HG02973 (cell line): Measurements from ENCODE around the gene EFCAB6.

Experiments
- ATAC-seq: cut with Tn5 transposase; IDR thresholded peaks from one replicate; pipeline ENCODE4 v1.9.1; 2021; ENCODE audit warnings: moderate library complexity; ENCODE audit not compliant: unreplicated experiment

Gene EFCAB6

DNA sequence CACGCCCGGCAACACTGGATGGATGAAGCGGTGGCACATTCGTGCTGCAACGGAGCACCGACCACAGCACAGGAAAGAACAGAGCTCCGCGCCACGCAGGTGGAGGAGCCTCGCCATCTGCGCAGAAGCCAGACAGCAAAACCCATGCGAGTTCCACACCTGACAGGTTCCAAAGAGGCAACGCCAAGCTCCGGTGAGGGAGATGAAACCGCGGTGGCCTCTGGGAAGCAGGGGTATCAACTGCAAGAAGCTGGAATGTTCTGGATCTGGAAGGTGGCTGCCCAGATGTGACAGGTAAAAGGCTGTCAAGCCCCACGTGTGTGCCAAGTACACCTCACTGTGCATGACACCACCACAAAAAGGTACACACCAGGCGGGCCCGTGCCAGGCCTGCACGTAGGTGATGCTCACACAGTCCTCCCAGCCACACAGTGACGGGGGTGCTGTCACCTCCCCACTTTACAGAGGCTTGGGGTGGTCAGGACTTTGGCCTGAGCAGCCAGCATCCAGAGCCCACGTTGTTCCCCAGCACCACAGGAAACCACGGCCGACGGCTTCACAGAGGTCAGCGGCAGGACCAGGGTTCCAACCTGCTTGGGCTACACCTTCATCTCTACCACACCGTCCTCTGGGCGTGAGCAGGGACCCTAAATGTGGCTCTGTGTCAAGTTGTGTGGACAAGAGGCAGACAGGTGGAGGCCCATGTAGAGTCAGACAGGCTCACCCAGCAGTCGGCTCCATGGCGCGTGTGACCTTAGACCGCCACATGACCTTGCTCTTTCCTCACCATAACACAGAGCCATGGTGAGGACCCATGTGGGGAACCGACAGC, 19.7 kb upstream of the EFCAB6 start:
- no peak for ATAC-seq

DNA sequence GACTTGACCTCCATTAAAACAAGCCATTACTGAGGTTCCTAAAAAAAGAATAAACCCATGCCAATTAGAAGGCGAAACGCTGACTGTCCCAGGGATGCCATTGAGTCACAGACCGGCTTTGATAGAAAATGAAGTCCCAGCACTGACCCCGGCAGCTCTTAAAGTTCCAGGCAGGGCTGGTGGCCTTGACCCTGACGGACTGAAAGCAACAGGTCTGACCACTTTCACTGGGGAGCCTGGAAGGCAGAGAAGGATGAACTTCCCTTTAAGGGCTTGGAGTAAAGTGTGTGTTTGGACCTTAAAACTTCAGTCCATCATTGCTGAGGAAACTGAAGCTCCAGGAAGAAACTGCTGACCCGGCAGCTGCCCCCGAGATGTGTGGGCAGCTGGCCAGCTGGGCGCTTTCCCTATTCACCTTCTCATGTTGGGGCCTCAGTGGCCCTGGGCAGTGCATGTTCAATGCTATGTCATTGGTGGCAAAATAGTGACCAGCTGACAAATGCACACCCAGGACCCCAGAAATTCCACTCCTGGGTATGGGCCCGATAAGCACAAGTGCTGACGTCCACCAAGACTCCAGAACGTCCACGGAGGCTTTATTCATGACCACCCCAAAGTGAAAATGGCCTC, 18.9 kb upstream of the EFCAB6 start:
- ATAC-seq, result no peak

DNA sequence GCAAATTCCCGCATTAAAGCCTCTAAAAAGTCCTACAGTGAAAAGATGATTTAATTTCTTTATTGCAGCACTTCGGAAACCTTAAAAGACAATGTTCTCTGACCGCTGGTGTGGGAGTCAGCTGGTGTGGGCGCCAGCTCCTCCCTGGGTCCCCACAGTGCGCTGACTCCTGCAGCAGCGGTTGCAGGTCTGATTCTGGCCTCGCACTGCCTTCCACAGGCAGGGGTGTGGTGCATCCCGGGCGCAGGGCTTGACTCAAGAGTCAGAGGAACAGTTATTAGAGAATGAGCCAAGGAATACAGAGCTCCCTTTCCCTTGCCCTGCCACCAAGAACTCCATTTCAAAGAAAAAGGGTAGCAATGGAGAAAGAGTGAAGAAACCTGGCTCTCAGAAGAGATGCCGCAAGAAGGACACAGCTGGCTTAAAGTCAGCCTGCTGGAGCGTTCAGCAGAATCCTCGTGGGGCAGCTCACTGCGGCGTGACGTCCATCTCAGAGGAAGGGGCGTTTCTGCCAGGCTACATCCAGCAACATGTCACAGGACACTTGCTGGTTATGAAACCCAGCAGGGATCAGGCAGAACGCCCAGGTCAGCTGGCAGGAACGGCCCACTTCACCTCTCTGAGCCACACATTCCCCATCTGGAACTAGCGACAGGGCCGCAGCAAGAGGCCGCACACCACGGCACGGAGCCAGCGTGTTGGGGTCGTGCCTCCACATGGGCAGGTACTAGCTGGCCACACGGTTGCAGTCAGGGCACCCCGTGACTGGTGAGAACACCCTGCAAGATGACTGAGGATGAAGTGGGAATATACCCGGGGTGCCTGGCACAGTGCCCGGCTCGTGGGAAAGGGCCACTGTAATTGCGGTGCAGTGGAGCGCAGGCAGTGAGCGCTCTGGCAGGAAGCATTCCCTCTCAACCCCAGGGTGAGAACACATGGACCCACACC, 18.1 kb upstream of the EFCAB6 start:
- no peak for ATAC-seq

DNA sequence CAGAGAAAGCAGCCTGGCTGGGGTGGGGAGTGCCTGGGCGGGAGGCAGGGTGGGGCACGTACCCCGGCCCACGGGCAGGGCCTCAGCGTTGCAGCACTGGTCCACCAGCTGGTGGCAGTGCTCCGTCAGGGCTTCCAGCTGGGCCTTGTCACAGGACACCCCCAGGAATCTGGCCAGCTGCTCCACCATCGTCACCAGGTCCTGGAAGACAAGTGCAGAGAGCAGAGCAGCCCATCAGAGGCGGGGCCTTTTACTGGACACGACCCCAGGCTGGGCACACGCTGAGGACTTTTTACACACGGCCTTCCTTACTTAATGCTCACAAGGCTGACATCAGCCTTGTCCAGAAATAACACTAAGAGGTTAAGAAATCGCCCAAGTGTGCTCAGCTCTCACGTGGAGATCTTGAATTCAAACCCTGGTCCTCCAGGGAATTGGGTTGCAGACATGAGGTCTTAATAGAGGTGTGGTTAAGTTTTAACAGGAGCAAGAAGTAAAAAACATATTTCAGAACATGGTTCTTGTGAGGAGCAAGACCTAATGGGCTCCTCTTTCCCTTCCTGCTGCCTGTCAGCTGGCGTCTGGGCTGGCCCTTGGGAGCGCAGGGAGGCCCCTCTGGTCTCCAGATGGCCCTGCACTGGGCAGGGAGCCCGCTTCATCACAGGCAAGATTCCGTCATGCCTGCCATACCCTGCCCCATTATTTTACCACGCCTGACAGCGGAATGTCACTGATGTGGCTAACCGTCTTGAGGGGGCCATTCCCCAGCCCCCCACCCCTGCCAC, 17.1 kb upstream of the EFCAB6 start:
- ATAC-seq, result no peak

DNA sequence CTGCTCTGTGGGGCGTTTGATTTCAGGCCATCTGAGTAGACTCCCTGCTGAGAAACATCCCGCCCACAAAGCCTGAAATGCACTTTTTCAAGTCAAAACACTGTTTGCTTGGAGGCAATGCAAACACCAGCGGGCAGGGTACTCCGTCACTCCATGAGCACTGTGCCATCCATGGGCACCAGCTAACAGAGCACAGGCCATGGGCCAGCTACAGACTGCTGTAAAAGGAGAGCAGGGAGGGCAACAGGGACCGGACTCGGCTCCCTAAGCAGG, 16.6 kb upstream of the EFCAB6 start:
- ATAC-seq, result no peak

DNA sequence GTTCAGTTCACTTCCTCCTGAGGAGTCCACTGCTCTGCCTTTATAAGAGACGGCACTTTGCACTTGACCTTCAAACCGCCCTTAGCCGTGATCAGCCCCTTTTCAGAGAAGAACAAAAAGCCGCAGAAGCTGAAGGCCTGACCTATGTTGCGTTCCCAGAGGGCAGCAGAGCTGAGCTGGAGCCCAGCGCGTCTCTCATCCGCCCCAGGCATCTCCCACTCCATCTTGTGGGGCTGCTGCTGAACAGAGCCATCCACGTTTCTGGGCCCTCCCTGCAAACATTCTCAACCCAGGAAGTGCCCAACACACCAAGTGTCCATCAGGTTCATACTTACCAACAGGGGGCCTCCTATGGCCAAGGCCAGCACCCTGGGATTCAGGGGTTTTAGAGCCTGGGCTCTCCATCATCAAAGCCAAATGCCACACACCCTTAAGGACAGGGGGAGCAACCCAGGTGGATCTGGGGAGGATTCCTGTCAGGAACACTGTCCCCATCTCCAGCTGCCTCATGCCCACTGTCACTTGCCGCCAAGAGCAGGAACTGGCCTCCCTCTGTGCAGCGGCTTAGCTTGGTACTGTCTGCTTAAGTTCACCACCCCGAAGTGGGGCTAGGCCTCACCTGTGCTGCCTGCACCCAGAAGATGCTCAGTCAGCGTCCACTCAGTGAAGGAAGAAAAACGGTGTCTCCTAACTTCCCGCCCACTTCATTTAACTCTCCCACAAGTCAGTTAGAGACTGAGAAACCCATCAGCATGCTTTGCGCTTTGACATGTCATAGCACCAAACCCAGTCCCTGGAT, 16.0 kb upstream of the EFCAB6 start:
- no peak for ATAC-seq

DNA sequence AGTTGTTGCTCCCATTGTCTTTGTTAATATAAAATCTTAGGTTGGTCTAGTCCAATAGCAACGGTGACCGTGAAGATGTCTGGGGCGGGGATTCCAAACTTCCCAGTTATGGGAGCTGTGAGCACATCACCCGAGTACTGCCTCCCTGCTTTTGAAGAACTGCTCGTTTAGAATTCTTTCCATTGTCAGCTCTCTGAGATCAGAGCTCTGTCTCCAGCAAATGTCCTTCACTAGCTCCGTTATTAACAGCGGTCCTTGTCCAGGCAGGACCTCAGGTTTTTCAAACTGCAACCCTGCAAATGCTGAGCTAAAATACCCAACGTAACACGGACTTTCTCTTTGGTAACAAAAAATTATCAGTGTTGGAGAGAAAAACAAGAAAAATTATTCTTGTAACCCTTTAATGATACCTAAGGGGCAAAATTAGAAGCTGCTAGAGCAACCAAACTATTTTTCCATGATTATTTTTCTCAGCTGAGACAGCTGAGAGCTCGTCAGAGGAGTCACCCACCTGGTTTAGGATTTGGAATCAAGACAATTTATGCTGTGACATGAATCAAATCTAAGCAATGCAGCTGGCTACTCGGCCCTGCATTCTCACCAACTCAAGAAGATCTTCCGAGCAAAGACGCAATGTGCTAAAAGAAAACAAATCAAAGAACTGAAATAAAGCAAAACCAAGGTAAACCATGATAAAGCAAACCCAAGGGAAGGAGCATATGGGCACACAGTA, 15.1 kb upstream of the EFCAB6 start:
- ATAC-seq, result no peak

DNA sequence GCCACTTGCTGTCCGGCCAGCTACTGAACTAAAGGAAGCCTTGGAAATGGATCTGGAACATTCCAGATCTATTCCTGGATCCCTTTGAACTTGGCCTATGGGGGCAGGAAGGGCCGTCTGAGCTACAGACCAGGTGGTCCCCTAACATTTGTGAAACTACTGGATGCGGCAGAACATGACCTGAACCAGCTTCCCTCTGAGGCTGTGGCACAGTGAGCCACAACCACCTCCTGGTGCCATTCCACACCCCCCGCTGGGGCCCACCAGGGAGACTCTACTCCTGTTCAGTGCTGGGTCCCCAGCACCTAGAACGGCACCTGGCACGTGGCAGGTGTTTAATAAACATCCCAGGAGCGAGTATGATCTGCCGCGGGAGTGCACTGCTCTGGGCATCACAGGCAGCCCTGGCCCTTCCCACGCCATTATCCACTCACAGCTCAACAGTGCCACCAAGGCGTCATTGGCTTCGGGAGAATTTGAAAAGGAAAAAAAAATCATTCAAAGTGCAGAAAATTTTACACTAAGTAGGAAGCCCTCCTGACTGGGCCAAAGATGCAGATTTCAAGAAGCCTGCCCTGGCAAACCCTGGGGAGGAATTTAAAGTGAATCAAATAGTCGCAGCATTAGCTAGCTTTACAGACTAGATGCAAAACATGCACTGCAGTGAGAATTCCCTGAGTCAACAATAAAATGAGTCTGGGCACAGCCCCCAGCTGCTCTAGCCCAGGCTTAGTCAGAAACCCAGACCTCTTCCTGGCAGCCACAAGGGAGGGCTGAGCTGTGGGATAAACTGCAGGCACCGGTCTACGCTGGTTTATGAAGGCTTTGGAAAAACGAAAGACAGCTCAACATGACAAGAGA, 14.3 kb upstream of the EFCAB6 start:
- ATAC-seq, result no peak

DNA sequence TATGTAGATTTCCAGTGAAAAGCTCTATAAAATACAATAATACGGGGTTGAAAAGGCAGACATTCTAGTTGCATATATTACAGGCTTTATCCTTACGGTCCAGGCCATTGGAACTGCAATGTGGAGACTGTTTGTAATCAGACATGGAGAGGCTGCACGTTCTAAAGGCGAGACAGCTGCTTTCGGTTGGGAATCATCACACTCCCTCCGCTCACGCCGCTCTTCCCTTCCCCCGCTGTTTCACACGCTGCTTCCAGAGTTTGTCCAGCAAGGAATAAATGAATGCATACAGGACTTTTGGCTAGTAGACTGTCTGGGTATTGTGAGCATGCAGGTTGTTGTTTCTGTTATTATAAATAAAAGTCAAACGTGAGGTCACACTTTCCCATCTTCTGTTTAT, 13.5 kb upstream of the EFCAB6 start:
- no peak for ATAC-seq

DNA sequence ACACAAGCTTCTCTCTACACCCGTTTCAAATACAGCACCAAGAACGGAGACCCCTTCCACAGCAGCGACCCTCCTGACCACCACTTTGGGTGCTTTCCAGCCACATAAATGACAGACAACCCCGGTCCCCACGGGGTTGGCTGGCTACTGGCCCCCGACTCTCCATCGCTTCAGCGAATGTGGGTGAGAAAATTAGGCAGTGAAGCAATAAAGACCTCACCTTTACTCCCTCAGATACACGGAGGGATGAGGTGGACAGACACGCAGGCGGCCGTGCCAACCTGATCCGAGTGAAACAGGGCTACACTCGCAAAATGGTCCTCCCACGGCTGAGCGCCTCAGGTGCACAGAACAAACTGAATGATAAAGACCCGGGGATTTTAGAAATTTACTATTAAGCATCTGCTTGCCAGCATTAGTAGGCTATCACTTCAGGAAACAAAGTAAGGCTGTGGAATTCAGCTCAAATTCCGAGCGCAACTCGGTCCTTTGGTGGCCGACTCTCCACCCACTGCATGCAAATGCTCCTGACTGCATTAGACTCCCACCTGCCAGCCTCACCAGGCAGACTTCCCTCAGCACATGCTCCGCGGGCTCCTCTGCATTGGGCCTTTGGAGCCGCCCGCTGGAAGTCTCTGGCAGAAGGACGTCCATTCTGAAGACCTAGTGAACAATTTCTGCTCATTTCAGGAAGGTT, 12.8 kb upstream of the EFCAB6 start:
- ATAC-seq, result no peak

DNA sequence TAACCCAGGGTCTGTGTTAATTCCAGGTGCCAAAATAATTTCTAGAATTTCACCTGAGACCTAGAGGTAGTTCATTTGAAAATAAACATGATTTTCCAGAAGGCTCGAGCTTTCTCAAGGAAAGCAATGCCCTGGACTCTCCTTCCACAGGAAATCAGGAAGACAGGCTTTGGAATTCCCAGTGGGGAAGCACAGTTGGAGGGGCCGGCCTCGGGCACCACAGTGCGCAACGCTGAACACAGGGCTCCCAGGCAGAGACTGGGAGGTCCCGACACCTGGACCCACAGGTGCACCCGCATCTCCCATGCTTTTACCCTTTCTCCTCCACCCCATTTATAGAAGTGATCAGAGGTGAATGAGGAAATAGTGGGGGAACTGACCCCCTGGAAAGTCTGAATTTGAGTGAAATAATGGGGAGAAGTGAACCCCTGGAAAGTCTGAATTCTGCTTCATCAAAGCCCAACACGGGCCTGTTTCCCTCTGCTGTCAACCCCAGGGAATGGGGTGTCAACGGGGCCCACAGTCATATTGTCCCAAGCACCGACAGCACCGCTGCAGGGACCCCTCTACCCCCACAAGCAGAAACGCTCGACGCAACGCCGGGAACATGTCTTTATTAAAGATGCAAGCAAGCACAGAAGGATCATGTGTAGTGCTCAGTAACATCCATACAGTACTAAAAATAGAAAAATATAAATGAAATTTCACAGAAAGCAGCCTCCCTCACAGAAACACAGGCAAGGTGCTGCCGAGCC, 12.0 kb upstream of the EFCAB6 start:
- ATAC-seq, result no peak

DNA sequence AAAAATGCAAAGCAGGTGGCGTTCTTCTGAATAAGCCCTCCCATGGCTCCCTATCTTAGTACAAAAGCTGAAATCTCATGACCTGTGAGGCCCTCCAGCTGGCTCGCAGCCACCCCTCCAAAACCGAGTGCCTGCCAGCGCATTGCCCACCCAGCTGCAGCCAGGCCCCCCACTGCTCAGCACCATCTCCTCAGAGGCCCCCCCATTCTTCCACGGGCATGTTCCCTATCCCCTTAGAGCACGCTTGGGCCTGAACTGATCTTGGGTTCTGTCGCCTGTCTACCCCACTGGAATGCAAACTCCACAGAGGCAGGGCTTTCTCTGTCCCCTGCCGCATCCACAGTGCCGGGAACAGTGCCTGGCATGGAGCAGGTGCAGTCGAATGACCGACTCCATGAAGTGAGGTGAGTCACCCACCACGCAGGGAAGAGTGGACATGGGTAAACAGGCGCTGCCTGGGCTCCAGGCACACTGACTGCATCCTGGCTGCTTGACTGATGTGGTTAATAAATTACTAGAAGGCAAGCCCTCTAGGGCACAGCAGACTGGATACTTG, 11.3 kb upstream of the EFCAB6 start:
- ATAC-seq, result no peak

DNA sequence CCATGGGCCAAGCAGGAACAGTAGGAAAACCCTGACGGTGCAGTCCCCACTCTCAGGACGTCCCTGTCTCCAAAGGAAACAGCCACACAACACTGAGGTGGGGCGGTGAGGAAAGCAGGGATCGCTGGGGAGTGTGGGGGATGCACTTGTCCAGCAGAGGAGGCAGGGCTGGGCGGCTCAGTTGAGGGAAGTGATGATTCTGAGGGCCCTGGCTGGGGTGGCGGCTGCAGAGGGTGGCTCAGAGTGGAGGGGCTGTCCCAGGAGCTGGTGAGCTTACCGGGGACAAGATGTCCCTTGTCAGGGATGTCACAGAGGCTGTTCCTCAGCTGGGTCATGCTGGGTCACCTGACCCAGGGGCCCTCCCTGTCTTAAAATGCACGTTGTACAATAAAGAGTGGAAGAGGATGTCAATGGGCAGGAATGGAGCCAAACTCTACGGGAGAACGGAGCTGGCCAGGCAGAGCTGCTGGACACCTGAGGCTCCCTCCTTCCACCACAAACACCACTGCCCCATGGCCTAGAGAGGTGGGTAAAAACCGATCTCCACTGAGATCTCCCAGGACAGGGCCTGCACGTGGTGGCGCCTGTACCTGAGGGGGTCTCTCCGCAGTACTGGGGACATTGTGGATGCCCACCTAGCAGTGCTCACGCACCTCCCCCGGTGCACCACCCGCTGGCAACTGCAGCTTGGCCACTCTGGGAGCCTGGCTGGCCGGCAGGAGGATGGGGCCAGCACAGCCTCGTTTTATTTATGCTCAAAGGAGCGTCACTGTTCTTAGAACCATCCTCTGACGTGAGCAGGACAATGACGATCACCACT, 9.7 kb upstream of the EFCAB6 start:
- ATAC-seq, result no peak

DNA sequence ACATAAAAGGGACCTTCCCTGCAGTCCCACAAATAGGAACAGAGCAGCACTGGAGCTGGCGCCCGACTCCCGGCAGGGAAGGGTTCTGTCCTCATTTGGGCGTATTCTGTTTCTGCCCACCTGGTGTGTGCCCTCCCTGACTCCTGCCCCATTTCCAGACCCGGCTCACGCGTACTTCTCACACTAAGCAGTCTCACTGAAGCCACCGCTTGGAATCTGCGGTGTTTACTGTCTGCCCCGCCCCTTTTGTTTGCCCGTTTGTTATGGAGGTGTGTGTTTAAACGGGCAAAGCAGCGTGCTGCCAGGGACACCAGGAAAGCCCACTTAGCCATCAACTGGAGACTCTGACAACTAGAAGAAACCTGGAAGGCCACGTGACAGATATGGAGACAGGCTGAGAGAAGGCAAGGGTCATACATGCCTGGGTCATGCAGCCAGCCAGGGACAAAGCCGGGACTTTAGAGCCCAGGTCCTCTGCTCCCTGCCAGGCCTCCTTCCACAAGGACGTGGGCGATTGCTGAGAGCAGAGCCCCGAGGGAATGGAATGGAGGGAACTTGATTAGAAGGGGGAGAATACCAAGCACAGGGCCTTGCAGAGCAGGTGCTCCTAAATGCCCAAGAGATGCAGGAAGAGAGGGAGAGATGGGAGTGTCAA, 8.7 kb upstream of the EFCAB6 start:
- ATAC-seq, result no peak

DNA sequence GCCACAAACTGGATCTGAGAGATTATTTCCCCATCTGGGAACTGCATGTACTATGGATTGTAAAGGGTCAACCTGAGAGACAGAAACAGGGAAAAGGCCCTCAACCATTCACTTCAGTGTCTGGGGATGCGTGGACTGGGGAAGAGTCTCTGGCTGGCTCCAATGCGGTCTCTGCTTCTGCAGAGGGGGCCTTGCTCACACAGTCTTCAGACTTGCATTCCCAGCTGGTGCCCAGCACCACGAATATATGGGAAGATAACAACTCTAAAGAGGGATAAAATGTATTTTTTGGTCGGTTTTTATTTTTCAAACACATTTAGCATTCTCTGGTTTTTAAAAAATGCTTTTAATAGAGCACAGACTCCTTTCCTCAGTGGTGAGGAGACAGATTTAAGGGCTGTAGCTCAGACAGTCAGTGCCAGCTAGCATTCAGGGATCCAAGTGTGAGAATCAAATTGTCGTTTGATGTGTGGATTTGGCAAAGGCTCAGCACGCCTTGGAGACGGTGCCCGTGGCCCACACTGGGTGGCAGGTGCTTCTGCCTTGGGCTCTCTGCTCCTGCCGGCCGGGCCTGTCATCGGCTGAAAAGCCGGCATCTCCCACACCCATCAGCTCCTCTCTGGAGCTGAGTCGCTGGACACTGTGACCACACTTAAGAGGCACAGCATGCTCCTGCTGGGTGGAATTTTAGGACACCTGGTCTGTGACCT, 8.0 kb upstream of the EFCAB6 start:
- no peak for ATAC-seq
